Esophagus squamous epithelium (tissue), 5 donors: ENCODE results near the gene CEACAM16. TPM values are rescaled to one million over a fixed set of nuclear protein-coding genes. Genes with fewer than 3 reads are reported as not detected.
"Not testable (repeated sequence)": the region's sequence is repeated elsewhere in the genome, so short reads cannot be mapped to it uniquely, and the experiment has no call there.

Source experiments
- DNase-seq: peaks from one replicate; lab custom pipeline; 2025; lab: John Stamatoyannopoulos, UW
- H3K27ac ChIP-seq, 4 donors: fragments of 200-600 bp; sonication (generic); one replicate each; pipeline ENCODE4 v1.5.1; 2016 to 2019; ENCODE audit warnings: mild to moderate bottlenecking in 1 of 4
- H3K27me3 ChIP-seq, 4 donors: fragments of 200-600 bp; sonication (generic); 1 replicate in 3 of 4; 2 replicates in 1 of 4; pipeline versions ENCODE4 v1.5.1 to v1.6.0; 2017 to 2021; ENCODE audit warnings: antibody characterized with exemption in 1 of 4
- H3K36me3 ChIP-seq, 3 donors: fragments of 200-600 bp; sonication (generic); one replicate each; pipeline ENCODE4 v1.5.1; 2016 to 2019
- H3K4me1 ChIP-seq, 3 donors: fragments of 200-600 bp; sonication (generic); one replicate each; pipeline ENCODE4 v1.5.1; 2017 to 2019
- H3K4me3 ChIP-seq, 4 donors: fragments of 200-600 bp; sonication (generic); 1 replicate in 3 of 4; 2 replicates in 1 of 4; pipeline ENCODE4 v1.5.1; 2016 to 2019; ENCODE audit warnings: mild to moderate bottlenecking in 2 of 4, moderate library complexity in 1 of 4
- H3K9me3 ChIP-seq, 3 donors: fragments of 200-600 bp; sonication (generic); one replicate each; pipeline ENCODE4 v1.5.1; 2016 to 2019
- CTCF ChIP-seq, 6 experiments: fragments of 450-650 bp in 4 of 6; fragments of 200-600 bp in 2 of 6; sonication (generic) in 2 of 6; IDR thresholded peaks; one replicate each; pipeline ENCODE4 v1.5.1; 2016 to 2019; ENCODE audit warnings: antibody characterized with exemption in 6 of 6, mild to moderate bottlenecking in 4 of 6, moderate library complexity in 4 of 6
- POLR2A ChIP-seq, 4 donors: fragments of 450-650 bp; IDR thresholded peaks; one replicate each; pipeline ENCODE4 v1.6.1; 2017; ENCODE audit warnings: antibody characterized with exemption in 4 of 4, mild to moderate bottlenecking in 4 of 4, moderate library complexity in 3 of 4
- WGBS, 2 donors: methylation state at CpG; one replicate each; pipeline ENCODE4 v1.1.5; 2018; 5-methylcytosine and 5-hydroxymethylcytosine counted together
- intact Hi-C: fragments of 100-400 bp; cut with DNase I; formaldehyde crosslinking; loops from one replicate; pipeline ENCODE4 v1.15.0; 2022
- total RNA-seq, 4 donors: library from RNA; depleted of rRNA; stranded (reverse); fragments of >200 nt; gene quantifications; one replicate each; pipeline ENCODE4 v1.1.0, GENCODE V29; 2016
- donor health status: DM: yes; HTN: yes; CAD: no.

Gene CEACAM16
- total RNA-seq, 4 donors from 2014 or later, result not detected

- intact Hi-C loops, result no loop called here
Measured at GRCh38 chr19:44705502-44706010, 6.6 kb downstream of the CEACAM16 start.

GRCh38 chr19:44706506-44707236, 7.7 kb downstream of the CEACAM16 start:
- TF ChIP-seq POLR2A (IDR thresholded peaks at IDR 0.05) (no peak), CTCF (IDR thresholded peaks at IDR 0.05) (no peak)
- Histone ChIP-seq H3K4me3 (no peak overlapping the region), H3K9me3 (no peaks in the 10 kb centered on the region), H3K27ac (no peak overlapping the region), H3K27me3 (no peaks in the 10 kb centered on the region), H3K4me1 (no peaks in the 10 kb centered on the region), H3K36me3 (no peaks in the 10 kb centered on the region)
- WGBS, 2 donors, result 86 to 94% methylated on average over 3 to 6 of the region's 6 CpGs
- DNase-seq, result no peak
- intact Hi-C loops, result no loop called here

More at GRCh38 chr19:44705502-44706010, 6.6 kb downstream of the CEACAM16 start:
- 89 to 94% methylated on average over 9 to 11 of the region's 12 CpGs for WGBS, 2 donors
- no peaks in the 10 kb centered on the region for H3K27me3 ChIP-seq
- TF ChIP-seq POLR2A (IDR thresholded peaks at IDR 0.05) (no peak), CTCF (IDR thresholded peaks at IDR 0.05) (no peak)
- H3K36me3 ChIP-seq, result no peaks in the 10 kb centered on the region
- no peak overlapping the region for H3K4me3 ChIP-seq
- DNase-seq, result no peak
- H3K27ac ChIP-seq, result no peak overlapping the region
- H3K9me3 ChIP-seq, result no peaks in the 10 kb centered on the region
- no peaks in the 10 kb centered on the region for H3K4me1 ChIP-seq

GRCh38 chr19:44707794-44708193, 8.8 kb downstream of the CEACAM16 start:
- Histone ChIP-seq H3K27me3 (no peaks in the 10 kb centered on the region), H3K9me3 (no peaks in the 10 kb centered on the region), H3K27ac (no peak overlapping the region), H3K36me3 (no peaks in the 10 kb centered on the region), H3K4me3 (no peak overlapping the region), H3K4me1 (no peaks in the 10 kb centered on the region)
- intact Hi-C loops, result no loop called here
- DNase-seq, result no peak
- 92% methylated on average over 7 of the region's 20 CpGs; no CpG with 5 or more reads in 1 of the 2 donors for WGBS, 2 donors
- no peak for TF ChIP-seq POLR2A (IDR thresholded peaks at IDR 0.05)
- no peak for TF ChIP-seq CTCF (IDR thresholded peaks at IDR 0.05)

- intact Hi-C loops, result no loop called here
- Histone ChIP-seq H3K36me3 (no peaks in the 10 kb centered on the region), H3K4me1 (no peaks in the 10 kb centered on the region), H3K4me3 (no peak overlapping the region), H3K27me3 (no peaks in the 10 kb centered on the region), H3K9me3 (no peaks in the 10 kb centered on the region), H3K27ac (no peak overlapping the region)
- WGBS, 2 donors, result 89 to 90% methylated on average over 1 to 3 of the region's 5 CpGs
- TF ChIP-seq POLR2A (IDR thresholded peaks at IDR 0.05) (no peak), CTCF (IDR thresholded peaks at IDR 0.05) (no peak)
- DNase-seq, result no peak
Measured at GRCh38 chr19:44708940-44709339, 10.0 kb downstream of the CEACAM16 start.

GRCh38 chr19:44709434-44710266, 10.7 kb downstream of the CEACAM16 start:
- H3K36me3 ChIP-seq, H3K27ac ChIP-seq, H3K4me1 ChIP-seq, H3K4me3 ChIP-seq, H3K9me3 ChIP-seq, H3K27me3 ChIP-seq, intact Hi-C loops, DNase-seq: not testable (repeated sequence)
- WGBS, 2 donors, result 77 to 80% methylated on average over 2 of the region's 4 CpGs
